Measurements from ENCODE around the gene CD96.

- no peak for TF ChIP-seq POLR2A (IDR thresholded peaks at IDR 0.05; ENCODE audit: low read depth, low read length)
- no peak for TF ChIP-seq CTCF (IDR thresholded peaks at IDR 0.05; ENCODE audit: extremely low read depth in 1 of 2, insufficient read depth in 1 of 2, low read depth in 1 of 2, low read length in 2 of 2)
- no peak for TF ChIP-seq POLR2AphosphoS5 (IDR thresholded peaks at IDR 0.05; ENCODE audit: insufficient read depth, low read depth, low read length)
- TF ChIP-seq JUN (IDR thresholded peaks at IDR 0.05; ENCODE audit: borderline replicate concordance, insufficient read depth, insufficient read length, low read depth) = no peak
- no peak for TF ChIP-seq EZH2 (IDR thresholded peaks at IDR 0.05; ENCODE audit: borderline replicate concordance, low read depth, low read length, severe bottlenecking)
- TF ChIP-seq FOS (IDR thresholded peaks at IDR 0.05; ENCODE audit: borderline replicate concordance, insufficient read depth, low read length) = no peak
- no peak for TF ChIP-seq MYC (IDR thresholded peaks at IDR 0.05; ENCODE audit: low read depth, low read length)
Measured at GRCh38 chr3:111577113-111577512, 35.1 kb downstream of the CD96 start.

Measured in endothelial cell of umbilical vein (primary cell).